PC-9 (cell line): ENCODE results near the gene TMEM250. TPM values are rescaled to one million over a fixed set of nuclear protein-coding genes. Genes with fewer than 3 reads are reported as not detected.

Experiments
- Bru-seq: library from RNA; stranded (reverse); fragments of 400-500 nt; gene quantifications from one replicate; lab custom pipeline; 2021; lab: Mats Ljungman, UMichigan
- BruChase-seq, 2 experiments: library from RNA; stranded (reverse); fragments of 400-500 nt; gene quantifications; one replicate each; lab custom pipeline; 2021; lab: Mats Ljungman, UMichigan
- BruUV-seq: library from RNA; stranded (reverse); fragments of 400-500 nt; replicated peaks from 2 replicates; lab custom pipeline; 2021; lab: Mats Ljungman, UMichigan
- CTCF ChIA-PET: fragments of 300-600 bp; sonication (Branson Sonifier 250); formaldehyde crosslinking; loops from one replicate; lab custom pipeline; 2022; ENCODE audit warnings: antibody characterized with exemption; lab: Charles Lee
- POLR2A ChIA-PET: fragments of 300-600 bp; sonication (Branson Sonifier 250); formaldehyde crosslinking; loops from one replicate; lab custom pipeline; 2022; ENCODE audit warnings: antibody characterized with exemption; ENCODE audit not compliant: unreplicated experiment; lab: Charles Lee
- DNase-seq, 2 experiments: peaks; one replicate each; pipeline versions ENCODE4 v3.0.0 to v3.0.0-alpha.2; 2015 to 2022; ENCODE audit warnings: mixed read lengths in 1 of 2
- H2AFZ ChIP-seq: fragments of 200-600 bp; sonication (generic); 2 replicates; pipeline ENCODE4 v1.8.1; 2017; ENCODE audit warnings: antibody characterized with exemption
- H3F3A ChIP-seq: fragments of 200-600 bp; sonication (generic); 2 replicates; pipeline ENCODE4 v1.8.1; 2017; ENCODE audit warnings: antibody characterized with exemption, mild to moderate bottlenecking, low read depth; ENCODE audit not compliant: insufficient read depth
- H3K27ac ChIP-seq: fragments of 200-600 bp; sonication (generic); 2 replicates; pipeline ENCODE4 v1.6.1; 2016; ENCODE audit warnings: mixed run types
- H3K27me3 ChIP-seq: fragments of 200-600 bp; sonication (generic); 2 replicates; pipeline ENCODE4 v1.6.1; 2016; ENCODE audit warnings: low read depth, mixed run types; ENCODE audit not compliant: insufficient read depth
- H3K36me3 ChIP-seq: fragments of 200-600 bp; sonication (generic); 2 replicates; pipeline ENCODE4 v1.6.1; 2016; ENCODE audit warnings: low read depth, mixed run types
- H3K4me1 ChIP-seq: fragments of 200-600 bp; sonication (generic); replicated peaks from 2 replicates; pipeline ENCODE4 v1.6.1; 2016; ENCODE audit warnings: mixed run types; ENCODE audit not compliant: insufficient read depth
- H3K4me2 ChIP-seq: fragments of 200-600 bp; sonication (generic); 2 replicates; pipeline ENCODE4 v1.6.1; 2017; ENCODE audit warnings: mixed run types
- H3K4me3 ChIP-seq: fragments of 200-600 bp; sonication (generic); 2 replicates; pipeline ENCODE4 v1.6.1; 2016; ENCODE audit warnings: mixed run types
- H3K79me2 ChIP-seq: fragments of 200-600 bp; sonication (generic); 2 replicates; pipeline ENCODE4 v1.6.1; 2017; ENCODE audit warnings: low read depth, mixed run types
- H3K9me2 ChIP-seq: fragments of 200-600 bp; sonication (generic); 2 replicates; pipeline ENCODE4 v1.8.1; 2017; ENCODE audit warnings: mild to moderate bottlenecking; ENCODE audit not compliant: insufficient read depth
- H3K9me3 ChIP-seq: fragments of 200-600 bp; sonication (generic); 2 replicates; pipeline ENCODE4 v1.8.1; 2016; ENCODE audit warnings: low read depth; ENCODE audit not compliant: insufficient read depth
- H4K20me1 ChIP-seq: fragments of 200-600 bp; sonication (generic); 2 replicates; pipeline ENCODE4 v1.8.1; 2017; ENCODE audit not compliant: insufficient read depth
- EZH2 ChIP-seq: fragments of 200-600 bp; sonication (generic); IDR thresholded peaks from 2 replicates; pipeline ENCODE4 v1.8.0; 2017; ENCODE audit warnings: antibody characterized with exemption, low read depth
- intact Hi-C: fragments of 100-400 bp; cut with micrococcal nuclease; formaldehyde crosslinking; loops from one replicate; pipeline ENCODE4 v1.10.0; 2022; ENCODE audit not compliant: unreplicated experiment
- long read RNA-seq: library from polyadenylated mRNA; stranded (forward); transcript quantifications from one replicate; pipeline ENCODE4 v2.0.0, GENCODE V29; 2022
- total RNA-seq: library from RNA; stranded (reverse); gene quantifications from 2 replicates; pipeline ENCODE4 v1.2.3, GENCODE V29; 2021
- TF ChIP-seq, protein P1 (sequence below): fragments of 200-600 bp; sonication (generic); conservative IDR thresholded peaks from 2 replicates; pipeline ENCODE4 v1.6.1; 2017; ENCODE audit warnings: mixed run types, antibody characterized with exemption, mild to moderate bottlenecking, moderate library complexity

The TMEM250 gene
- total RNA-seq: 73.8 and 75.3 TPM in 2 replicates
- percentile 75 among the genes with signal in this experiment for Bru-seq, nascent RNA
- percentile 89 among the genes with signal in this experiment for BruChase-seq, experiment 1, labeled RNA remaining after a 2-hour chase
- percentile 97 among the genes with signal in this experiment for BruChase-seq, experiment 2, labeled RNA remaining after a 6-hour chase
- long read RNA-seq, transcript TMEM250-201 (2 exons, 2,823 nt): major isoform, 124 of 189 reads
- long read RNA-seq, transcript TMEM250-204 (3 exons, 1,981 nt): minor isoform, 7 of 189 reads
- long read RNA-seq, partial matches to known transcripts: 3 of 189 reads
- long read RNA-seq, other reads (novel, unspliced or antisense): 54 of 189 reads

- BruUV-seq: no TSS peak
- H2AFZ ChIP-seq: peak within 1 kb of the TSS; percentile 79
- no peaks in the 10 kb centered on the region; the same call in 1 of the 2 replicates for H3K36me3 ChIP-seq
- intact Hi-C loops: loop anchor here (2.0 to 5.0 kb wide), 4 partner anchors 41 to 364 kb away; partner anchors contain the start of gene SEC16A
- no peaks in the 10 kb centered on the region for H3K27me3 ChIP-seq
- peaks cover 14% of the 10 kb centered on the region for H4K20me1 ChIP-seq
- peak; percentile 84 to 98 for DNase-seq
- no peaks in the 10 kb centered on the region for H3K9me3 ChIP-seq
- H3K27ac ChIP-seq: peak within 1 kb of the TSS; percentile 49
- TF ChIP-seq, protein P1, sequence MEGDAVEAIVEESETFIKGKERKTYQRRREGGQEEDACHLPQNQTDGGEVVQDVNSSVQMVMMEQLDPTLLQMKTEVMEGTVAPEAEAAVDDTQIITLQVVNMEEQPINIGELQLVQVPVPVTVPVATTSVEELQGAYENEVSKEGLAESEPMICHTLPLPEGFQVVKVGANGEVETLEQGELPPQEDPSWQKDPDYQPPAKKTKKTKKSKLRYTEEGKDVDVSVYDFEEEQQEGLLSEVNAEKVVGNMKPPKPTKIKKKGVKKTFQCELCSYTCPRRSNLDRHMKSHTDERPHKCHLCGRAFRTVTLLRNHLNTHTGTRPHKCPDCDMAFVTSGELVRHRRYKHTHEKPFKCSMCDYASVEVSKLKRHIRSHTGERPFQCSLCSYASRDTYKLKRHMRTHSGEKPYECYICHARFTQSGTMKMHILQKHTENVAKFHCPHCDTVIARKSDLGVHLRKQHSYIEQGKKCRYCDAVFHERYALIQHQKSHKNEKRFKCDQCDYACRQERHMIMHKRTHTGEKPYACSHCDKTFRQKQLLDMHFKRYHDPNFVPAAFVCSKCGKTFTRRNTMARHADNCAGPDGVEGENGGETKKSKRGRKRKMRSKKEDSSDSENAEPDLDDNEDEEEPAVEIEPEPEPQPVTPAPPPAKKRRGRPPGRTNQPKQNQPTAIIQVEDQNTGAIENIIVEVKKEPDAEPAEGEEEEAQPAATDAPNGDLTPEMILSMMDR: no peak
- no peak for TF ChIP-seq EZH2
- no peaks in the 10 kb centered on the region for H3K9me2 ChIP-seq
- H3K79me2 ChIP-seq: peaks cover 31% of the 10 kb centered on the region
- POLR2A ChIA-PET: interaction anchor here (0.6 to 0.9 kb wide), 2 partner anchors 211 to 365 kb away, joined by 4 read pairs; partner anchors contain the start of gene CAMSAP1
- H3K4me3 ChIP-seq: peak within 1 kb of the TSS; percentile 93
- peaks cover 16% of the 10 kb centered on the region; the same call in 1 of the 2 replicates for H3F3A ChIP-seq
- H3K4me2 ChIP-seq: peak within 1 kb of the TSS; percentile 99
- H3K4me1 ChIP-seq: 0 out of 2 replicates have a peak, but pooled peaks cover 12% of the 10 kb centered on the region
- CTCF ChIA-PET: interaction anchor here (0.6 kb wide), 1 partner anchor 24 kb away, joined by 7 read pairs; no protein-coding TSS in a partner anchor
These were observed at the start of gene TMEM250 for GRCh38 chr9:136118320-136119060. TSS of gene TMEM250 (minus strand) at chr9:136118875. CDS start at chr9:136116900, 1,975 bp downstream.

DNA sequence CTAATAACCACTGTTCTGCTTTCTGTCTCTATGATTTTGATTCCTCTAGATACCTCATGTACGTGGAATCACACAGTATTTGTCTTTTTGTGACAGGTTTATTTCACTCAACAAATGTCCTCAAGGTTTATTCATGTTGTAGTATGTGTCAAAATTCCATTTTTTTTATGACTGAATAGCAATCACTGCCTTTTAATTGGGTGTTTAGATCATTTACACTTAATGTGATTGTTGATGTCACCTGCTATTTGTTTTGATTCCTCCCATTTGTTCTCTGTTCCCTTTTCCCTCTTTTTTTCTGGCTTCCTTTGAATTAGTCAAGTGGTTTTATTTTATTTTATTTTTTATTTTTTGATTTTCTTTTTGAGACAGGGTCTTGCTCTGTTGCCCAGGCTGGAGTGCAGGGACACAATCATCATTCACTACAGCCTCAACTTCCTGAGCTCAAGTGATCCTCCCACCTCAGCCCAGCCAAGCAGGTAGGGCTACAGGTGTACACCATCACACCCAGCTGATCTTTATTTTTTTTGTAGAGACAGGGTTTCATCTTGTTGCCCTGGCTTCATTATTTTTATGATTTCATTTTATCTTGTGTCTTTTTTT is 44.7 kb upstream of the TMEM250 start:
- intact Hi-C loops: no loop called here
- Histone ChIP-seq H3K9me3 (peaks cover 3% of the 10 kb centered on the region; the same call in 1 of the 2 replicates), H3K27ac (no peak overlapping the region), H2AFZ (no peak overlapping the region), H3F3A (no peaks in the 10 kb centered on the region), H3K4me1 (no peaks in the 10 kb centered on the region), H3K79me2 (no peaks in the 10 kb centered on the region), H4K20me1 (no peaks in the 10 kb centered on the region), H3K4me2 (no peak overlapping the region), H3K9me2 (no peaks in the 10 kb centered on the region), H3K4me3 (no peak overlapping the region), H3K36me3 (no peaks in the 10 kb centered on the region), H3K27me3 (peaks cover 54% of the 10 kb centered on the region)
- TF ChIP-seq, protein P1: no peak
- TF ChIP-seq EZH2: no peak
- DNase-seq: no peak
- ChIA-PET POLR2A (no interaction called here), CTCF (no interaction called here)
- no TSS peak for BruUV-seq
